ENCODE results near the gene POLR3A. TPM values are rescaled to one million over a fixed set of nuclear protein-coding genes. Genes with fewer than 3 reads are reported as not detected.

POLR3A gene
- polyA plus RNA-seq, 3 donors from 2014 or later, result 3.4 to 13.5 (median 5.8) TPM

- H3K27ac Mint-ChIP-seq, result no peak overlapping the region
- peaks cover 18 to 44% (median 31%) of the 10 kb centered on the region in 3 donors for H3K36me3 Mint-ChIP-seq
- H3K4me3 Mint-ChIP-seq, result no peak overlapping the region
- DNase-seq, result no peak
- peaks cover 0 to 6% of the 10 kb centered on the region in 2 donors for H3K4me1 Mint-ChIP-seq
- peaks cover 0 to 1% (median 1%) of the 10 kb centered on the region in 3 donors for H3K27me3 Mint-ChIP-seq (ENCODE audit: low read depth in 3 of 3)
- H3K9me3 Mint-ChIP-seq, result no peaks in the 10 kb centered on the region
These were observed 52.3 kb downstream of the POLR3A start for GRCh38 chr10:77977016-77977415.

- DNase-seq, result no peak
- Mint-ChIP-seq H3K4me3 (no peak overlapping the region), H3K9me3 (no peaks in the 10 kb centered on the region), H3K27me3 (ENCODE audit: low read depth in 3 of 3) (peaks cover 0 to 1% (median 0%) of the 10 kb centered on the region in 3 donors), H3K4me1 (peaks cover 8 to 16% of the 10 kb centered on the region in 2 donors), H3K36me3 (peaks cover 9 to 33% (median 22%) of the 10 kb centered on the region in 3 donors), H3K27ac (peak overlapping the region in 1 of 6 donors; percentile 45)
These were observed 54.1 kb downstream of the POLR3A start for GRCh38 chr10:77975086-77975666.

GRCh38 chr10:77974396-77975074, 54.8 kb downstream of the POLR3A start:
- H3K27me3 Mint-ChIP-seq (ENCODE audit: low read depth in 3 of 3), result peaks cover 0 to 1% (median 0%) of the 10 kb centered on the region in 3 donors
- peaks cover 4 to 27% (median 17%) of the 10 kb centered on the region in 3 donors for H3K36me3 Mint-ChIP-seq
- H3K4me3 Mint-ChIP-seq, result no peak overlapping the region
- H3K4me1 Mint-ChIP-seq, result peaks cover 8 to 16% of the 10 kb centered on the region in 2 donors
- peak overlapping the region in 1 of 6 donors; percentile 45 for H3K27ac Mint-ChIP-seq
- H3K9me3 Mint-ChIP-seq, result no peaks in the 10 kb centered on the region
- peak; percentile 9 to 26 (median 16) for DNase-seq

GRCh38 chr10:77973276-77973675, 56.0 kb downstream of the POLR3A start:
- no peak overlapping the region for H3K4me3 Mint-ChIP-seq
- H3K4me1 Mint-ChIP-seq, result peaks cover 8 to 16% of the 10 kb centered on the region in 2 donors
- H3K9me3 Mint-ChIP-seq, result no peaks in the 10 kb centered on the region
- DNase-seq, result no peak
- H3K27me3 Mint-ChIP-seq (ENCODE audit: low read depth in 3 of 3), result no peaks in the 10 kb centered on the region
- H3K27ac Mint-ChIP-seq, result peak overlapping the region in 1 of 6 donors; percentile 39
- peaks cover 4 to 22% (median 17%) of the 10 kb centered on the region in 3 donors for H3K36me3 Mint-ChIP-seq

GRCh38 chr10:77972148-77972547, 57.2 kb downstream of the POLR3A start:
- no peak for DNase-seq
- Mint-ChIP-seq H3K27me3 (ENCODE audit: low read depth in 3 of 3) (no peaks in the 10 kb centered on the region), H3K36me3 (peaks cover 0 to 14% (median 10%) of the 10 kb centered on the region in 3 donors), H3K9me3 (no peaks in the 10 kb centered on the region), H3K4me3 (no peak overlapping the region), H3K4me1 (peaks cover 8 to 16% of the 10 kb centered on the region in 2 donors), H3K27ac (peak overlapping the region in 3 of 6 donors; percentile 53 to 74 (median 59))

GRCh38 chr10:77971804-77972144, 57.5 kb downstream of the POLR3A start:
- Mint-ChIP-seq H3K27ac (no peak overlapping the region), H3K27me3 (ENCODE audit: low read depth in 3 of 3) (no peaks in the 10 kb centered on the region), H3K9me3 (no peaks in the 10 kb centered on the region), H3K4me3 (no peak overlapping the region), H3K36me3 (peaks cover 0 to 11% (median 7%) of the 10 kb centered on the region in 3 donors), H3K4me1 (peaks cover 8 to 16% of the 10 kb centered on the region in 2 donors)
- no peak for DNase-seq

- no peak for DNase-seq
- Mint-ChIP-seq H3K27ac (peak overlapping the region in 2 of 6 donors; percentile 28 to 36), H3K4me1 (peaks cover 8 to 16% of the 10 kb centered on the region in 2 donors), H3K4me3 (peak overlapping the region in 2 of 5 donors; percentile 18 to 42), H3K36me3 (peaks cover 0 to 7% (median 6%) of the 10 kb centered on the region in 3 donors), H3K27me3 (ENCODE audit: low read depth in 3 of 3) (no peaks in the 10 kb centered on the region), H3K9me3 (no peaks in the 10 kb centered on the region)
These were observed 58.2 kb downstream of the POLR3A start for GRCh38 chr10:77970869-77971803.

GRCh38 chr10:77969114-77969513, 60.2 kb downstream of the POLR3A start:
- Mint-ChIP-seq H3K27ac (no peak overlapping the region), H3K27me3 (ENCODE audit: low read depth in 3 of 3) (peaks cover 0 to 3% (median under 1%) of the 10 kb centered on the region in 3 donors), H3K36me3 (peaks cover 0 to 3% (median 0%) of the 10 kb centered on the region in 3 donors), H3K4me1 (peaks cover 8 to 16% of the 10 kb centered on the region in 2 donors), H3K9me3 (no peaks in the 10 kb centered on the region), H3K4me3 (no peak overlapping the region)
- DNase-seq, result no peak

- no peak for DNase-seq
- no peak overlapping the region for H3K27ac Mint-ChIP-seq
- H3K27me3 Mint-ChIP-seq (ENCODE audit: low read depth in 3 of 3), result peaks cover 2 to 3% (median 3%) of the 10 kb centered on the region in 3 donors
- H3K4me3 Mint-ChIP-seq, result no peak overlapping the region
- peaks cover 0 to 3% (median 0%) of the 10 kb centered on the region in 3 donors for H3K36me3 Mint-ChIP-seq
- no peaks in the 10 kb centered on the region for H3K9me3 Mint-ChIP-seq
- H3K4me1 Mint-ChIP-seq, result peaks cover 8 to 16% of the 10 kb centered on the region in 2 donors
These were observed 61.7 kb downstream of the POLR3A start for GRCh38 chr10:77967611-77968022.

- no peak for DNase-seq
- Mint-ChIP-seq H3K4me1 (peaks cover 0 to 3% of the 10 kb centered on the region in 2 donors), H3K36me3 (peaks cover 0 to 3% (median 0%) of the 10 kb centered on the region in 3 donors), H3K9me3 (no peaks in the 10 kb centered on the region), H3K27me3 (ENCODE audit: low read depth in 3 of 3) (peaks cover 2 to 3% (median 3%) of the 10 kb centered on the region in 3 donors), H3K27ac (no peak overlapping the region), H3K4me3 (no peak overlapping the region)
These were observed 64.0 kb downstream of the POLR3A start for GRCh38 chr10:77965294-77965693.

- Mint-ChIP-seq H3K4me1 (peaks cover 0 to 3% of the 10 kb centered on the region in 2 donors), H3K36me3 (peaks cover 0 to 3% (median 0%) of the 10 kb centered on the region in 3 donors), H3K9me3 (no peaks in the 10 kb centered on the region), H3K4me3 (no peak overlapping the region), H3K27me3 (ENCODE audit: low read depth in 3 of 3) (peaks cover 2 to 3% (median 3%) of the 10 kb centered on the region in 3 donors), H3K27ac (no peak overlapping the region)
- DNase-seq, result no peak
These were observed 64.5 kb downstream of the POLR3A start for GRCh38 chr10:77964811-77965210.

- Mint-ChIP-seq H3K27me3 (ENCODE audit: low read depth in 3 of 3) (peaks cover 2 to 3% (median 3%) of the 10 kb centered on the region in 3 donors), H3K27ac (no peak overlapping the region), H3K36me3 (peaks cover 0 to 3% (median 0%) of the 10 kb centered on the region in 3 donors), H3K9me3 (no peaks in the 10 kb centered on the region), H3K4me3 (no peak overlapping the region), H3K4me1 (peaks cover 0 to 3% of the 10 kb centered on the region in 2 donors)
- DNase-seq, result no peak
These were observed 65.4 kb downstream of the POLR3A start for GRCh38 chr10:77963901-77964300.

GRCh38 chr10:77962350-77963146, 66.8 kb downstream of the POLR3A start:
- no peak overlapping the region for H3K4me3 Mint-ChIP-seq
- no peak for DNase-seq
- peaks cover 0 to 3% of the 10 kb centered on the region in 2 donors for H3K4me1 Mint-ChIP-seq
- peak overlapping the region in 1 of 6 donors; percentile 38 for H3K27ac Mint-ChIP-seq
- H3K9me3 Mint-ChIP-seq, result no peaks in the 10 kb centered on the region
- H3K36me3 Mint-ChIP-seq, result peaks cover 0 to 3% (median 0%) of the 10 kb centered on the region in 3 donors
- peaks cover 3 to 4% (median 3%) of the 10 kb centered on the region in 3 donors for H3K27me3 Mint-ChIP-seq (ENCODE audit: low read depth in 3 of 3)
